Measurements from ENCODE around the gene TAS1R2.

The TAS1R2 gene

DNA sequence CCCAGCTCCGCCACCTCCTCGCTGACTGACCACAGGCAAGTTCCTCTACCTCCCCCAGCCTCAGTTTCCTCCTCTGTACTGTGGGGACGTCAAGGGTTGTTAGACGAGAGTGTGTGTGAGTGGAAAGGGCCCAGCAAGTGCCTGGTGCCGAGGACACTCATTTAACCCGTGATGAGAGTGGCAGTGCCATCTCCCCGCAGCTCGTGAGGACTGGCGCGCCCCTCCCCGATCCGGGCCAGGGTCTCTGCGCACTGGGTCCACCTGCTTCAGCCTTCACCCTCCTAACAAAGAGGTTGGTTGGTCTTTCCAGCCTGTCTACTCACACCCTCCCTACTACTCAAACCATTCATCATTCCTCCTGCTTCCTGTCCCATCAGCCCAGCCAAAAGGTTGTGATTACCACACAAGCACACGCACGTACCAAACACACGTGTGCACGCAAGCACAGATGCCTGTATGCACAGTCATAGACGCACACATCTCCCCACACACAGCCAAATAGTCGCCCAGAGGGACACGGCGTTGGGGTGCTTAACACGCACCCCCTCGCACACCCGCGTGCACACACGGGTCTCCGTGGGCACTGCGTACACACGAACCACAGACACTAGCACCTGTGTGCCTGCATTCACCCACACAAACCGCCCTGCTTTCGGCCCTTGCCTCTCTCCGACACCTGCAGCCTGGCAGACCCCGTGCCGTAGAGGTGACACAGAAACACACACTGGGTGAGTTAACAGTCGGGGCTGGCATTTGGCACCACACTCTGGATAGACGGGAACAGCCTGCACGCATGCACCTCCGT is 39.3 kb downstream of the TAS1R2 start:
- DNase-seq (ENCODE audit: low read depth) = no peak

DNA sequence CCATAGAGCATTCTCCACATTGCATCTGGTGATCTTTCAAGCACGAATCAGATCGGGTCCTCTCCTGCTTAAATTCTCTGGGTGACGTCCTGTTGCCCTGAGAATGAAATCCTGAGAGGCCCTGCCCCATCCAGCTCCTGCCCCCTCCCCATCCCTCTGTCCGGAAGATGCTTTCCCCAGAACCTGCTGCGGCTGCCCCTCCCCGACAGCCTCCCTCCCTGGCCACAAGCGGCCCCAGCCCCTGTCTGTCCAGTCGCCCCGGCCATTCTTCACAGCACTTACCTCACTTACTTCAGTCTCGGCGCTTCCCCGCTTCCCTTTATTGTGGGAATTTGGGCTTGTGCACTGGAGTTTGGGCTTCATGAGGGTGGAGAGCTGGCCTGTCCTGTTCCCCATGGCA is 40.3 kb downstream of the TAS1R2 start:
- DNase-seq (ENCODE audit: low read depth) = no peak

DNA sequence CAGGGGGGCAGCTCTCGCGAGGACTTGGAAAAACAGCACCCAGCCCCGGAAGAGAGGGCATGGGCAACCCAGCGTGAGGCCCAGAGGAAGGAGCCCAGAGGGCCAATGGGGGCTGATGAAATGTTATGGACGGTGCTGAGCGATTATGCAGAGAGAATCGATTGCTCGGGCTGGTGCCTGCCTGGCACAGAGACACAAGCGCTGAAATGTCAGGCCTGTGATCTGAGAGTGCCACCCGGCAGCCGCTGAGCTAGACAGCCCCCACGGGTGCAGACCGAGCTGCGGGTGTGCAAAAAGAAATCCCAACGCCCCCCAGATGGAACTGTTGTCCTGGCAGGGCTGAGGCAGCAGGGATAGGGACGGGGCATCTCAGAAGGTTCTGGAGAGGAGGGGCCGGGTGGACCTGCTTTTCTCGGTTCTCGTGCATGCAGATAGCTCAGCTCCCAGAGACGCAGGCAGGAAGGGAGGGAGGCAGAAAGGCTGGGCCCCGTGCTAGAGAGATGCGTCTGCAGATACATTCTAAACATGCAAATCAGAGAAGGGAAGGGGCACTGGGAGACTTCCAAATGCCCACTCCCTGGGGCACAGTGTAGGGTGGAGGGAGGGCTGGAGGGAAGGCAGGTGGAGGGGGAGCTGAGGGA is 41.5 kb downstream of the TAS1R2 start:
- no peak for DNase-seq (ENCODE audit: low read depth)

DNA sequence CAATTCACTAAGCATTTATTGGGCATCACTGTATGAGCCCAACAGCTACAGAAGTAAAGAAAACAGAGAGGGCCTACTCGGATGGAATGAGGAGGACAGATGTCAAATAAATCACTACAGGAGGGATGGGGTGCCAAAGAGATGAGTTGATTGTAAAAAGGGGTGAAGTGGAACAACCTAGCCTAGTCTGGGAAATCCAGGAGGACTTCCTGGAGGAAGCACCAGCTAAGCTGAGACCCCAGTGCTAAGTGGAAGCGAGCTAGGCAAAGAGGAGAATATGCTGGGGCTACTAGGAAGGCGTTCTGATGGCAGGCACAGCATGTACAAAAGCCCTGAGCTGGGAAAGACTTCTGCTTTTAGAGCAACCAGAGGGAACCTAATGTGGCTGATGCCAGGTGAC is 42.1 kb downstream of the TAS1R2 start:
- no peak for DNase-seq (ENCODE audit: low read depth)

GRCh38 chr1:18816808-18817207 is 42.7 kb downstream of the TAS1R2 start:
- no peak for DNase-seq (ENCODE audit: low read depth)

DNA sequence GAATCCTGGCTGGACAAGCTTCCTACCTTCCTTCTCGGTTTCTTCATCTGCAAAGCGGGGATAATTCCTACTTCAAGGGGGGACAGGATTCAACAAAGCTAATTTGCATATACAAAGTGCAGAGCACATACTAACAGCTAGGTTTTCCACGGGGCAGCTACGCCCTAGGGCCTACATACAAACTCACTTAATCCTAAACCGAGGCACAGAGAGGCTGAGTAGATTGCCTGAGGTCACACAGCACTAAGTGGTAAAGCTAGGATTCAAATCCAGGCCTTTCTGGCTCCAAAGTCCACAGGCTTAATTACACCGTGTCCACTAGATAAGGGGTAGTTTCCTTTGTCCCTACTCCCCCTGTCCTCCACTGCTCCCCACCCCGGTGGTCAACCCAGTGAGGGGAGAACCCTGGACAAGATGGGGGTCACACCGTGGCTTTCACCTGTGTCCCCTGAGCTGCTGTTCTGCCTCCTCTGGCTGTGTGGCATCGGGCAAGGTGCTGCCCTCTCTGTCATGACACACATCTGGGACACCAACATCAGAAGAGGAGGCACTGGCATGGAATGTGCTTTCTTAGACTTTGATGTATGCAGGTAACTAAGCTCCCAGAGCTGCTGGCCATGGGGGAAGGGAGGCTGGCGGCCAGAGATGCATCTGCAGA is 44.5 kb downstream of the TAS1R2 start:
- no peak for DNase-seq (ENCODE audit: low read depth)

GRCh38 chr1:18814425-18814824 is 45.0 kb downstream of the TAS1R2 start:
- DNase-seq (ENCODE audit: low read depth) = no peak

DNA sequence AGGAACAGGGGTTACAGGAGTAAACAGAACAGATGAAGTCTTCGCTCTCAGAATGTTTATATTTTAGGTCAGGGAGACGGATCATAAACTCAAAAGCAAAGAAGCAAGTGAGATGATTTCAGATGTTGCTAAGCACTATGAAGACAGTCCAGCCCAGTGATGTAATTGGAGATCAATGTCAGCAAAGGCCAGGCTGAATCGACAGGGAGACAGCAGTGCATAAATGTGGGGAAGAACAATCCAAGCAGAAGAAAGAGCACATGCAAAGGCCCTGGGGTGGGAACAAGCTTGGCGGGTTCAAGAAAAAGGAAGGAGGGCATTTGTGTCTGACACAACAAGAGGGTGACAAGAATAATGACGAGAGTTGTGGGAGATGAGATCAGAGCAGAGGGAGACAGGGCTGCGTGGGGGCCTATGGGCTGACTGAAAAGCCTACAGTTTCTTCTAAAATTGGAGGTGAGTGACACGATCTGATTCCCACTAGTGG is 47.0 kb downstream of the TAS1R2 start:
- no peak for DNase-seq (ENCODE audit: low read depth)

DNA sequence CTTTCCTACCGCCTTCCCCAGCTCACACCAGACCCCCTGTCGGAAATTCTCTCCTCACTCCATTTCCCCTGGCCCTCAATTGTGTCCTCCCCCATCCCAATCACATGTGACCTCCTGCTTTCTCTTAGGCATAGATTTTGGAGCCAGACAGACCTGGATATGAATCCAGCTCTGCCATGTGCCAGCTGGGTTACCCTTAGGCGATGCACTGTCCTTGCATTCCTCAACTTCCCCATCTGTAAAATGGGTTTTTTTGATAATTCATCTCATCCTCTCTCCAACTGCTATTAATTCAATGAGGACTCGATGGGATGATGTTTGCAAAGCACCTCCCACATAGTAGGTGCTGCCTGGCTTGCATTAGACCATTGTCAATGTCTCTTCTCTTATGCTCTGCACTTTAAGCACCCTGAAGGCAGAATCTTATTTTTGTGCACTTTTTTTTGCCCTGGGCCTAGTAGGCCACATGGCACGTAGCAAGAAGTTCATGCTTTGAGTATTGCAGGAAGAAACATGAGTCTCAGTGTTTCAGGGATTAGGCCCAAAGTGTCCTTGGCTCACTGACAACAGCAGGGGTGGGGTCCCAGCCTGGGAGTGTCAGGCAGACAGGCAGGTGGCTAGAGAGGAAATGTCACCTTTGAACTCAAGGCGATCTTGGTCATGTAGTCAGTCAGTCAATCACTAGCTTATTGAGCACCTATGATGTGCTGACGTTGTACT is 47.6 kb downstream of the TAS1R2 start:
- no peak for DNase-seq (ENCODE audit: low read depth)

DNA sequence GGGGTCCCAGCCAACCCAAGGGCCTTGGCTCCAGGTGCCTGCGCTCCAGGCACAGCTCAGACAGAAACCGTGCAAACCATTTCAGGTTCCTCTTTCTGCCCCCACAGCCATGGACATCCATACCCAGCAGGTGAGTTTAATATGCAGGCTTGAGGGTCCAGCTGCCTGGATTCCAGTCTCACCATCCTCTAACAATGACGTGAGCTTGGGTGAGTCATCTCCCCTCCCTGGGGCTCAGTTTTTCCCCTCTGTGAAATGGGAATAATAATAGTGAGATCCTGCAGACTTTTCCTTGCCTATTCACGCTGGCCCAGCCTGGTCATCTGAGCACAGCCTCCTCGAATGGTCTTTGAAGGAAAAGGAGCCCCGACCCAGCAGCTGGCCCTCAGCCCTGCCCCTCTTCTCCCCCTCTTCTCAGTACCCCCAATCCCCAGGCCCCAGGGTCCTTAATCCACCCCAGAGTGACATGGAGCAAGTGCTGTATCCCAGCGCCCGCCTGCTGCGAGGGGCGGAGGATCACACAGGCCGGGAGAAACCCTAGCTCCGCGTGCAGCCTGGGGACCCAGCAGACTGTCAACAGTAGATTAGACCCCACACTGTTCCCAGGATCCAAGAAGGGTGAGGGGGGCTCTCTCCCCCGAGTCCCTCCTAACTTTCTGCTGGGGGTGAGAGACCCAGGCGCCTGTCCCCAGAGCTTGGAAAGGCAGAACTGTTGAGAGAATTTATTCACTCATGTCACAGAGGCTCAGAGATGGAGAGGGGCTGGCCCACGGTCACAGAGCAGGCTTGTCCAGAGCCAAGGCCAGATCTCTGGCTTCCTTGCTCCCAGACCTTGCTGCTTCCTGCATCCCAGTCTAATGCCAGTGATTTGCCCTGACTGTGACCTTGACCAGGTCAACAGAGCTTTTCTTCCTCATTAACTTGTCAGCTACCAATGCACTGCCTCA is 49.2 kb downstream of the TAS1R2 start:
- DNase-seq (ENCODE audit: low read depth) = no peak

- no peak for DNase-seq (ENCODE audit: low read depth)
Measured at GRCh38 chr1:18808550-18808949, 50.9 kb downstream of the TAS1R2 start.

DNA sequence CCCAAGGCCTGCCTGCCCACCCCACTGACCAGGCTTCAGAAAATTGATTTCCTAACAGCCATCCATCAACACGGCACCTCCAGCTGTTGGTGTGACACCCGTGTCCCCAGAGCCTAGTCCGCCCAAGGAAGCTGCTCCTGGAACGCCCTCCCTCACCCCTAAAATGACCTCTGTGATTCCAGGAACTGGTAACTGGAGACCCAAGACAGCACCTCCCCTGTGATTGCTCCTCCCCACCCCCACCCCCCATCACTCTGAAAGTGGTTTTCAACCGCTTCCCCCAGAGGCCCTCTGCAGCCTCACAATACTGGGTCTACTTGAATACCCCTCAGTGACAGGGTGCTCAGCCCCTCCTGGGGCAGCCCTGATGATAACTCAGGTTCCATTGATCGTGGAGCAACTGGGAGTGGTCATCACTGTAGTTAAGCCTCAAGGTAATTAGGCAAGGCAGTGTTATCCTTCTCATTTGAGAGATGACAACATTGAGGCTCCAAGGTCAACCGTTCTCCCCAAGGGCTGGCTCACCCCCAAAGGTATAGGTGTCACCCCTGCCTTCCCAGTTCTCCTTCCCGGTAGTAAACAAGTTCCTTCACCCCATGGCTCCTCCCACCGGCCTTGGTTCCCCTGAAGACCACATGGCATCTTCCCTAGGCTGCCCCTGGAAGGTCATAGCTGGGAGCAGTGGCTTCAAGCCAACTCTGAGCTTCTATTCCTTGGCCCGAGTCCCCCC is 52.0 kb downstream of the TAS1R2 start:
- DNase-seq (ENCODE audit: low read depth) = no peak

DNA sequence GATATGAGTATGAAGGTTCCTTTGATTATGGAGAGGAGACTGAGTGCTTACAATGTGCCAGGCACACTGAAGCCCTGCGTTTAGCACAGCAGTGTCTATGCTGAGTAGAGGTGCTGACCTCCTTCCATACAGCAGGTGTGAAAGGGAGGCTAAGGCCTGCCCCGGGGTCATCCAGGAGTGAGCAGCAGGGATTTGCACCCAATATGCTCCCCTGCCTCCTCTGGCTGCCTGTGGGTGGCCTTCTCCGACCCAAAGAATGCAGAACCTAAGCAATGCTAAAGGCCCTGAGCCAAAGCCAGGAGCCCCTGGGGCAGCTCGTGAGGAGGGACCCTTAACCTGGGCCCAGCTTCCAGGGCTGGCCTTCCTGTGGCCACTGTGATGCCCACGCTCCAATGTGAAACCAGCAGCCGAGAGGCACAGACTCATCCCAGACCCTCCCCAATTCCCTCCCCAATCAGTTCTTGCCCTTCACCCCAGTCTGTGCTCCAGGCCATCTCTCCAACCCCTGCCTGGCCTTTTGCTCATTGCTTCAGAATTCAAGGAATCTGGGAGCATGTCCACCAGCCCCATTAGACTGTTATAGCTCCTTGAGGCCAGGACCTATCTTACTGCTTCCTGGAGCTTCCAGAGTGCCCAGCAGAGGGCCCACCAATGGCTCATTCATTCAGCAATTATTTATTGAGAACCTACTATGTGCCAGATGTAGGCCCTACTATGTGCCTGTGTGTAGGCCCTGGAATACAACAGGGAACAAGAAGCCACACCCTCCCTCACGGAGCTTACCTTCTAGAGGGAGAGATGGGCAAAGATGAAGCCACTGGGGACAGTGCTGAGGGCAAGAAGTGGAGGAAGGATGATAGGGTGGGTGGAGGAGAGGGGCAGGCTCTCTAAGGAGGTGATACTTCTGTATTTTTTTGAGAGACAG is 53.3 kb downstream of the TAS1R2 start:
- no peak for DNase-seq (ENCODE audit: low read depth)

DNA sequence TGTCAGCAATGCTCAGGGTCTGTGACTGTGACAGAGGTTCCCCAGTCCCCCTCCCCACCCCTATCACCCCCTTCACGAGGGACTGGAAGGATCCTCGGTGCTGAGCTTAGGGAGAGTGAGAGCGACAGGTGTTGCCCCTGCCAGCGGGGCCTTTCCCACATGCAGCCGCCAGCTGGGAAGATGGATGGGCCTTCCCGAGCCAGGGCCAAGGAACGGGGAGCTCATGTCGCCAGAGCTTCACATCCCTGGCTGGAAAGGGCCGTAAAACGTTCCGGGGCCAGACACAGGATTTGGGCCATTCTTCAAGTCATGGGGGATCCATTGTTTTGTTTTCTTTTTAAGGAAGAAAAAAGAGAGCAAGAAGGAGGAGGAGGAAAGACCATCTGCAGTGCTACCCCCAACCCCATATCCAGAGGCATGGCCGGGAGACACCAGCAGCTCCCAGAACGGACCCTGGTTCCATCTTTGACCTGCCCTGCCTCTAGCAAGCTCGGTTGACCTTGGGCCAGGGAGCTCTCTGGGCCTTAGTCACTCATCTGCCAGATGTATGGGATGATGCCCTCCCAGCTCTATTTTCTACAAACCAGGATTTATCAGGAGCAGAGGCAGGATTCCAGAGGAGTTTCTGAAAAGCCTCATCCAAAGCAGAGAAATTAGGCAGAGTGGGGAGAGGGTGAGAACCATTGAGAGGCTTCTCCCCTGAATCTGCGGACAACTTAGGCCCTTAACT is 54.1 kb downstream of the TAS1R2 start:
- no peak for DNase-seq (ENCODE audit: low read depth)

DNA sequence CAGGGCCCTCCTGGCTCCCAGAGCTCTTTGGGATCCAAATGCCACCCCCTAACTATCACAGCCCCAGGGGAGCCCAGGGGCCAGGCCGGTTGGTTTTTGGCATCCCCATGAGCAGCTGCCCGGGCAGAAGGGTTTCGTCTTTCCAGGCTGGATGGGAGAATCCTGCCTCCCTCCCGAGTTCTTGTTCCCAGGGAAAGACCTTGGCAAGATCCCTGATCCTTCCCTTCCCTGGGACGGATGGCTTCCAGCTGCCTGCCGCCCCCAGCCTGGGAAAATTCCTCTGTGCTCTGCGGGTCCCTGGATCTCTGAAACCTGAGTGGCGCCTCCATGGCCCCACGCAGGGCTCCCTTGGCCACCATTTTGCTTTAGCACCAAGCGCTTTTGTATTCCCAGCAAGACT is 55.6 kb downstream of the TAS1R2 start:
- no peak for DNase-seq (ENCODE audit: low read depth)

DNA sequence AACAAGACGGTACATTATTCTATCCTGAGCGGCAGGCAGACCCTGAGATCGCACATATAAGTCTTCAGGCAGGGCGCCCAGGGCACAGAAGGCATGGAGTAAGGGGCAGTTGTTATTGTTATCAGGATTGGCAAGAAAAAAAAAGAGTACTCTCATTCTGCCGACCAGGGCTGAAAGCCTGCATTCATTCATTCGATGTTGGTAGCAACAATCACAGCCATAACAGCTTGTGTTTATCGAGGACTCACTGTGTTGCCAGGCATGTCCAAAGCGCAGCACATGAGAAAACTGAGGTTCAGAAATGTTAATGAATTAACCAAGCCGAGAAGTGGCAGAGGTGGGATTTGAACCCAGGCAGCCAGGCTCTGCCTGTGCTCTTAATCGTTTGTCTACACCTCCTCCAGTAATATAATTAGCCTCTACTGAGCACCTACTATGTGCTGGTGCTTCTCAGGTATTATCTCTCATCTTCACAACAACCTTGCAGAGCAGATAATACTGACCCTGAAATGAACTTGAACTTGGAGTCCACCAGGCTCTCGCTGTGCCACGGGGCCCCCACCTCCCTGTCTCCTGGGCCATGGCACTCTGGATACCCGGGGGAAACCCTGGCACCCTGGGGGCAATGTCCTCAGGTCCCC is 56.2 kb downstream of the TAS1R2 start:
- no peak for DNase-seq (ENCODE audit: low read depth)

DNA sequence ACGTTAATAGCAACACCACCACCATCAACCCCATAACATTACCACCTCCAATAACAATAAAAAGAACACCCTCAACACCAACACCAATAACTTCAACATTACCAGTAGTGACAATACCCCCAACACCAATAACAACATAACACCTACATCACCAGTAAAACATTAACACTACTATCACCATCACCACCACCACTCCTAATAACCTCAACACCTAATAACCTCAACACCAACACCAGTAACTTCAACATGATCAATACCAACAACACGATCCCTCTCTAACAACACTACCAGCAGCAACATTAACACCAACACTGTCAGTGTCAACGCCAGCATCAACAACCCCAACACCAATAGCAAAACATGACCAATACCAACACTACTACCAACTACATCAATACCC is 57.2 kb downstream of the TAS1R2 start:
- DNase-seq (ENCODE audit: low read depth) = no peak

- no peak for DNase-seq (ENCODE audit: low read depth)
Measured at GRCh38 chr1:18800258-18800657, 59.2 kb downstream of the TAS1R2 start.

Data from T follicular helper cell (primary cell).